NCI-H1092 treated with DMSO at 0.1 percent for 48 hours (cell line): Measurements from ENCODE around the gene MIS18BP1.
"Not testable (repeated sequence)": the region's sequence is repeated elsewhere in the genome, so short reads cannot be mapped to it uniquely, and the experiment has no call there.

Experiments
- DNase-seq: peaks from one replicate; lab custom pipeline; 2025; lab: John Stamatoyannopoulos, UW

Gene MIS18BP1

DNA sequence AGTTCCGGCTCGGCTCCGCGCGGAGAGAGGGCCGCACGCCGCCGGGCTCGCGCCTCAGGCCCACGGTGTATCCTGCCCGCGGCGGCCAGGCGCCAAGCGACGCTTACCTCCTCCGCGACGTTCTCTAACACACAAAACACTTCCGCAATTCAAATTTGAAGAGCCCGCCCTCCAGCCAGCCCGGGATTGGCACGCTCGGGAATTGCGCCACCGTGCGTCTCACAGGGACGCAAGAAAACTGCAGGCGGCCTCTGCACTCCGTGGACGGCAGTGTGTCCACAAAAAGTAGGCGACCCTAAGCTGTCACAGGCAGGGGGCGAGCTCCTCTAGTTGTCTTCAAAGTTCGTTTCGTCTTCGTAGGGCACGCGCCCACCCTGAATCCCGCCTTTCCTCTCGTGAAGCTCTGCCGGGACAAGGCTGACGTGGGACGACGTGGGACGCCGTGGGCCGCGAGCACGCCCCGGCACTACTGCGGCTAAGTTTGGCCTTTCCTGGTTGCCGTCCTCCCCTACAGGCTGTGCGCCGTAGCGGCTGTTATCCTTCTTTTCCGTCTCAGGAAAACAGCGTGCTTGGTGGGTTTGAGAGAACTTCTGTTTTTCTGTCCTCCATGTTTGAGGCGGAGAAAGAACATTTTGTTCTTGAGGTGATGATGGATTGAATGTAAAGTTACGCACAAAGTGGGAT lies at the start of gene MIS18BP1:
TSS of gene MIS18BP1 (minus strand) at position 133 of the 684 bp plus-strand sequence. CDS start 5,916 bp downstream, outside the sequence.
- DNase-seq = peak; percentile 98

DNA sequence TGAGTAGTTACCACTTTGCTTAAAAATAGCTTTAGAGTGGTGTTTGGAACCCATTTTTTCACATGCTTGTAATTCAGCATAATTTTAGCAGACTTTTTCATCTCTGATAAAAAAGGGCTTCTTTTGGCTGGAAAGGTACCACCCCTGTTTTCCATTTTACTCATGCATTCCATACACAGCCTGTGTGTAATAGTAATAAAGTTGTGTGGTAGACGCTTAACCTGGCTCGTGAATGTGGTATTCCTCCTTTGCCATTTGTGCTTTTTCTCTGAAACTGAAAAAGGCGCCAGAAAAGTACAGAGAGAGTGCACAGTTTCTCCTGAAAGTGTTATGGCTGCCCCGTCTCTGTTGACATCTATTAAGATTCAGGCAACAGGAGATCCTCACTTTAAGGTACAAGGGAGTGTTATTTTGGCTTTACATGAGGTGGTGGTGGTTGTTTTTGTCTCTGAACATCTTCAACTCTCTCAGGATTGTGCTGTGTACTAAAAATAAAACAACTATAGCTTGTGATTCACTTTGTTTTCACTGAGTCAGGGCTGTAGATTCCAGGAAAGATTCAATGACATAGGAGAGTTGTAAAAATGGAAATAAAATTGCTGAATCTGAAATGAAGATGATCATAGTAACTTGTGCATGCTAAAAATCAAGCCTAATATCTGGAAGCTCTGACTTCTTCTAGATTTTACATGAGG lies 45.6 kb upstream of the MIS18BP1 start:
- no peak for DNase-seq

DNA sequence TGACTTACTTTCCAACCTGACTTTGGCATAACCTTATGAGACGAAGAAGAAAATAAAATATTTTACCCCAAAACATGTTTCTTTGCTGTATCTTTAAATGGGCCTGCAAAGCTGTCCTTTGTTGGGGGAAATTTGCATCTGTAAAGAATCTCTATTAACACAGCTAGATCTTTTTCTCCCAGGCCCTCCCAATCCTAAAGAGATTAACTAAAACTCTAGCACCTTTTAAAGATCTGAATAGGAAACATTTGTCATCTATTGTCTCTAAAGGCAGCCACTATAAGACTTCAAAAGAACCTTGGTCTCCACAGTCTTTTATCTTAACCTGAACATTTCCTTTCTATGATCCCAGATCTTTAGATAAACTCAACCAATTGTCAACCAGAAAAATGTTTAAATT lies 41.8 kb upstream of the MIS18BP1 start:
- not testable (repeated sequence) for DNase-seq

DNA sequence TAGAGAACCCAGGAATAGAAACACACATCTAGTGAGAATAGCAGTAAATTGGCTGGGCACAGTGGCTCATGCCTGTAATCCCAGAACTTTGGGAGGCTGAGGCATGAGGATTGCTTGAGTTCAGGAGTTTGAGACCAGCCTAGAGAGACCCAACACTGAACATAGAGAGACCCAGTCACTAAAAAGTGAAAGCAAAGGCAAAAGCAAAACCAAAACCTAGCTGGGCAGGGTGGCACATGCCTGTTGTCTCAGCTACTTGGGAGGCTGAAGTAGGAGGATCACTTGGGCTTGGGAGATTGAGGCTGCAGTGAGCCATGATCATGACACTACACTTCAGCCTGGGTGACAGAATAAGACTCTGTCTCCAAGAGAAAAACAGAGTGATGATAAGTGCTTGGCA lies 37.5 kb upstream of the MIS18BP1 start:
- DNase-seq = no peak

DNA sequence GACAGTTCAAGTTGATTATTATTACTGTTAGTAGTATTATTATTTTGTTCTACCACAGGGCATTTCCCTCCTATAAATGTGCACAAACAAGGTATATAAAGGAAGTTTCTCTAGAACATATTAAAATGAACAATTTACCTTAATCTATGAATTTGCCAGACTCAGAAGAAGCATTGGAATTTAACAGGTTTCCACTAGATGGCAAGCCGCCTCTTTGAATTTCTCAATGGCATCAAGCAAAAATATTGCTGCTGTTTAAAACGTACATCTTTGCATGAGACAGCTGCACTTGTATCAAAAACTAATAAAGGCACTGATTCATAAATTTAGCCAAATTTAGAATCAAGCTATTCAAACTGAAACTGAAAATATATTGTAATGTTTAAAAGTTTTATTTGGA lies 34.6 kb upstream of the MIS18BP1 start:
- no peak for DNase-seq

DNA sequence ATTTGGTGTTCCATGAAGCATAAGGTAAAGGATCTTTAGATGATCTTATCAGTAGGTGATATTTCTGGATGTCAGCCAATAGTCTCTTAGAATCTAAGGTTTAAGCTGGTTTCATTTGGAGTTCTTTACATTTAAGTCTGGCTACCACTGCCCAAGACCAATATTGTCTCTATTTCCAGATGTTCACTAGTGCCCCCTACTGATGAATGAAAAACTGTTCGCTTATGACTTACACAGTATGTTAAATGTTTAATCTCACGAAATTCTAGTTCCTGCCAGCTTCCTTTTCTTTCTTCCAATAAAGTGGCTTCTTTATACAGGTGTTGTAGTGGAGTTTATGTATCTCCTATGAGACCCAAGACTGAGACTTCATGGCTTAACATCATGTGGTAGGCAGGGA lies 31.8 kb upstream of the MIS18BP1 start:
- no peak for DNase-seq

DNA sequence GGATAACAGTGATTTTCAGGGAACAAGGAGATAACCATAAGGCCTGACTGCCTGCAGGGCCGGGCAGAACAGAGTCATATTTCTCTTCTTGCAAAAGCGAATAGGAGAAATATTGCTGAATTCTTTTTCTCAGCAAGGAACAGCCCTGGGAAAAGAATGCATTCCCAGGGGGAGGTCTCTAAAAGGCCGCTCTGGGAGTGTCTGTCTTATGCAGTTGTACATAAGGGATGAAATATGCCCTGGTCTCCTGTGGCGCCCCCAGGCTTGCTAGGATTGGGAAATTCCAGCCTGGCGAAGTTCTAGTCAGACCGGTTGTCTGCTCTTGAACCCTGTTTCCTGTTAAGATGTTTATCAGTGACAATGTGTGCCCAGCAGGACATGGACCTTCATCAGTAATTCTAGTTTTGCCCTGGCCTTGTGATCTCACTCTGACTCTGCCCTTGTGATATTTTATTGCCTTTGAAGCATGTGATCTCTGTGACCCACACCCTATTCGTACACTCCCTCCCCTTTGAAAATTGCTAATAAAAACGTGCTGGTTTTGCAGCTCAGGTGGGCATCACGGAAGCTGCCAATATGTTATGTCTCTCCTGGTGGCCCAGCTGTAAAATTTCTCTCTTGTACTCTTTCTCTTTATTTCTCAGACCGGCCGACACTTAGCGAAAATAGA lies 28.9 kb upstream of the MIS18BP1 start:
- DNase-seq = not testable (repeated sequence)

DNA sequence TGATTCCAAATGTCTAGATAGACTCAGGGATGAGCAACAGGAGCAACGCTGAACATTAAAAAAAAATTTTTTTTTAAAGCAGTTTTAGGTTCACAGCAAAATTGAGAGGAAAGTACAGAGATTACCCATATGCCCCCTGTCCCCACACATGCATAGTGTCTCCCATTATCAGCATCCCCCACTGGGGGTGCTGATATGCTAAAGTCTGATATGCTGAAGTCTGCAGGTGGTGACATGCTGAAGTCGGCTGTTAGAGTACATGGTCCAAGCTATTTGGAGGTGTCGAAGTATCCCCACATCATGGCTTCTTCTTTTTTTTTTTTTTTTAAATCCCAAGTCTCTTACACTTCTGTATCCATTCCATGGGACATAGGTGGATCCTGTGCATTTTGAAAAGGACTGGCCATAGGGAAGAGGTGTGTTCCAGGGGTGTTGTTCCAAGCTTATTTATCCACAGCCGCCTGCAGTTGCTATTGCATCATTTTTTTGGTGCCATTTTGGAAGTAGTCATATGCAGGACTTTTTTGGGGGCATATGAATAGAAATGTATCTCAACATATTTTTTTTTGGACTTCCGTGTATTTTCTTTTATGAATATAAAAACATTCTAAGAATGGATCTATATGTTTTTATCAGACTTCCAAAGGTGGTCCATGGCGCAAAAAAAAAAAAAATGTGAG lies 19.0 kb upstream of the MIS18BP1 start:
- DNase-seq = no peak

DNA sequence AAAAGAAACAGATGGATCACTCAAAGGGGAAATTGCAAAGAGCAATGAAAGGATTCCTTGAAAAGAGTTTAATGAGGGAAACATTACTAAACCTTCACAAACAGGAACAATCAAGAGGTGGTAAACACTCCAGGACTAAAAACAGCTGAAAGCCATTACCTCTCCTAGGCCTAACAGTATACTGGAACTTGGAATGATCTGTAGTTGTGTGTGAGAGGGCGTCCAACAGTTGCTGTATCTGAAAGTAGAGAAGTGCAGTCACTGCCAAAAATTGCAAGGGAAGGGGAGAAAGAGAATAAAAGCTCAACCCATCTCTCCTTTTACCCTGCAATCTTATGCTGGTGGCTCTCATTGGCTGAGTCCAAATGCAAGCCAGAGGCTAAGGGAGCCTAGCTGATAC lies 17.0 kb upstream of the MIS18BP1 start:
- no peak for DNase-seq

DNA sequence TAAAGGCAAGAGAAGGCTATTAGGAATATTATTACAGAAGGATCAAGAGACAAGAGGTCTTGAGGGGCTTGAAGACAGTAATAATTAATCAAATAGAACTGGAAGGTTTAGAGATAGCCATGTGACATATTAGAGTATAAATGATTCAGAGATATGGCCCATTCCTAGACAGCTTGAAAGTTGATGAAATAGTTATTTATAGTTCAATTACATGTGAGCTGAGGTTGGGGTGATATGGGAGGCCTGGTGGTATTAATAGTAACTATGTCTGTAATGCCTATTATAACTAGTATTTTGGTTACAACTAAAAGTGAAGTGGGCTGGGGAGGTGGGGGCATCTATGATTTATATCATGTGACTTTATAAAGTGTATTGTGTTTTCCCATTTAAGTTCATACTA lies 14.1 kb upstream of the MIS18BP1 start:
- DNase-seq = no peak

DNA sequence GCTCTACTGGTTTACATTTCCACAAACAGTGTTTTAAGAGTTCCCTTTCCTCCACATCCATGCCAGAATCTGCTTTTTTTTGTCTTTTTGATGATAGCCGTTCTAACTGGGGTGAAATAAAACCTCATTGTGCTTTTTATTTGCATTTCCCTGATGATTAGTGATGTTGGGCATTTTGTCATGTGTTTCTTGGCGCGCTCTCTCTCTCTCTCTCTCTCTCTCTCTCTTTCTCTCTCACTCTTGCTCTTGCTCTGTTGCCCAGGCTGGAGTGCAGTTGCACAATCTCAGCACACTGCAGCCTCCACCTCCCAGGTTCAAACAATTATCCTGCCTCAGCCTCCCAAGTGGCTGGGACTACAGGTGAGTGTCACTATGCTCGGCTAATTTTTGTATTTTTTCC lies 9.6 kb upstream of the MIS18BP1 start:
- no peak for DNase-seq

DNA sequence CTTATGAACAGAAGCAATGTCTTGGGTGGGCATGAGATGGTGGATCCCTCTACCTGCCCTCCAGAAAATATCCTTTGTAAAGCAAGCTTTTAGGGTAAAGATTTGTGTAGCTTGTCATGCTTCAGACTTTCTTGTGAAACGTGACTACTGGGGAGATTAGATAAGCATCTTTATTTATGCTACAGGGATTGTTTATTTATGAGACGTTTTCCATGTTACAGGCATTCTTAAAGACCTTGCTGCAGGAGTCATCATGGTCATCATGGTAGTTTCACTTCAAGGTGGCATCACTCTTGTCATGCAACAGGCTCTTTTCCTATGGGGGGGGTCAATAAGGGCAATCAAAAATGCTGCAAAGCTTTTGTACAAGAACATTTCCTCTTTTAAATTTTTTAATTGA lies 8.2 kb upstream of the MIS18BP1 start:
- no peak for DNase-seq

DNA sequence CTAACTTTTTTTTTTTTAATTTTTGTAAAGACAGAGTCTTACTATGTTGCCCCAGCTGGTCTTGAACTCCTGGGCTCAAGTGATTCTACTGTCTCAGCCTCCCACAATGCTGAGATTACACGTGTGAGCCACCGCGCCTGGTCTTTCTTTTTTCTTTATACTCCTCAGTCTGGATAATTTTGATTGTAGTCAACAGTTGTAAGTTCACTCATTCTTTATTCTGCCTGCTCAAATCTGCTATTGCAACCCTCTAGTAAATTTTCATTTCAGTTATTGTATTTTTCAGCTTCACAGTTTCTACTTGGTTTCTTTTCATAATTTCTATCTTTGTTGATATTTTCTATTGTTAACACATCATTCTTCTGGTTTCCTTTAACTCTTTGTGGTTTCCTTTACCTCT lies 5.8 kb upstream of the MIS18BP1 start:
- DNase-seq = no peak

DNA sequence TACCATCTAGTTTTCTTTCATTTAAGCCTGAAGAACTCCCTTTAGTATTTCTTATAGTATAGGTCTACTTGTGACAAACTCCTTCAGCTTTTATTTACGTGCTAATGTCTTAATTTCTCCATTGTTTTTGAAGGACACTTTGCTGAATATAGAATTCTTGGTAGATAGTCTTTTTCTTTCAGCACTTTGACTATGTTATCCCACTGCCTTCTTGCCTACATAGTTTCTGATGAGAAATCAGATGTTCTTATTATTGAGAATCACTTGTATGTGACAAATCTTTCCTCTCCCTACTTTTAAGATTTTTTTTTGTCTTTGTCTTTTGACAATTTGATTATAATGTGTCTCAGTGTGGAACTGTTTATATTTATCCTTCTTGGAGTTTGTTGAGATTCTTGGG lies 5.1 kb upstream of the MIS18BP1 start:
- DNase-seq = no peak

DNA sequence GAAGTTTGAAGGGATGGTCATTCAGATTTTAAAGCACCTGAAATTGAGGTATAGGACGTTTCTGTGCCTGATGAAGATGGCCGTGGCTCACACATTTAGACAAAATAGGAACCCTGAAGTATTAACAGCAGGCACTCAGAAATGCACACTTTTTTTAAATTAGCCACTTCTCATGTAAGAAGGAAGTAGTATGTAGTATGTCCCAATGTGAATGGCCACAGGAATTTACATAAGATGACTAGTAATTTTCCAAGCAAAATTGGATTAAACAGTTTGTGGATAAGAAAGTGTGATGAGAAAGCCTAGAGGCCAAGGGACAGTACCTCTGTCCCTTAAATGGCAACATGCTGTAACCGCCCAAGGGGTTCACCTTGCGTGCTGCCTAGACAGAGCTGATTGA lies 1.8 kb upstream of the MIS18BP1 start:
- no peak for DNase-seq

DNA sequence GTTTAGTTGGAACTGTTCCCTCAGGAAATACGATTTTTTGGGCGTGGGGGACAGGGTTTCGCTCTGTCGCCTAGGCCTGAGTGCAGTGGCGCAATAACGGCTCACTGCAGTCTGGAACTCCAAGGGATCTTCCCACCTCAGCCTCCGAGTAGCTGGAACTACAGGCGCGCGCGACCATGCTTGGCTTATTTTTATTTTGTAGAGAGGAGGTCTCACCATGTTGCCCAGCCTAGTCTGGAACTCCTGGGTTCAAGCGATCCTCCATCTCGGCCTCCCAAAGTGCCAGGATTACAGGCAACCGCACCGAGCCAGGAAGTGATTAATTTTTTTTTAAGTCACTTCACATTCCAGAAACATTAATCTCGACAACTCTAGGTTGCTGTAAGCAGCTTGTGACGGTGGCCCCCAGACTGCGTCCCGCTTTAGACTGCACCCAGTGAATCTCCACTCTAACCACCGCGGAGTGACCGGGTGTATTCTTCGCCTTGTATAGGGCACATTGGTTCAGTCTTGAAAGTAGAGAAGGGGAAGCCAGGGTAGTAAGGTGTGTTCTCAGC lies 830 bp upstream of the MIS18BP1 start:
- DNase-seq = no peak

DNA sequence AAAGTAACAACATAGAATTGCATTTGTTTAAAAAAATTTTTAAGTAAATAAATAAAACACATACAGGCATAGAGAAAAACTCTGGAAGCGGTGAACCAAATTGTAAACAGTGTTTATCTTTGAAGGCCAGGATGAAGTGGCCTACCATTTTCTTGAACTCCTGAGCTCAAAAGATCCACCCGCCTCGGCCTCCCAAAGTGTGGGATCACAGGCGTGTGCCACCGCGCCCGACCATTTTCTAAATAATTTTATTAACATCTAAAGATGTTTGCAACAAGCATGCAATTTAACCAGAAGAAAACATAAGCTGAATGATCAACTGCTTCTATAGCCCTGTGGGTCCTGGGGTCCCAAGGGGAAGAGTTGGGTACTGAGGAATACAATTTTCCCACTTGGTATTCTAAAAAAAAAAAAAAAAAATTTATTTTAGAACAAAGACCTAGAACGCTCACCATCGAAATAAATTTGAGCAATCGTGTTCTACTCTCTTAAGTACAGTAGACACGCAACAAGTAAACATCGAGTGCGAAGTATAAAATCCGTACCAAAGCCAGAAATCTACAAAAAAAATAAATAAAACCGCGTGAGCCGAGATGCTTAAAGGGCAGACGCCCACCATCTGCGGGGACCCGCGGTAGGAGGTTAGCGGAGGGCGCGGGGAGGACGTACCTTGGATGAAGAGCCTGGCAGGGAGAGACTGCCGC lies 484 bp downstream of the MIS18BP1 start:
- peak; percentile 61 for DNase-seq

DNA sequence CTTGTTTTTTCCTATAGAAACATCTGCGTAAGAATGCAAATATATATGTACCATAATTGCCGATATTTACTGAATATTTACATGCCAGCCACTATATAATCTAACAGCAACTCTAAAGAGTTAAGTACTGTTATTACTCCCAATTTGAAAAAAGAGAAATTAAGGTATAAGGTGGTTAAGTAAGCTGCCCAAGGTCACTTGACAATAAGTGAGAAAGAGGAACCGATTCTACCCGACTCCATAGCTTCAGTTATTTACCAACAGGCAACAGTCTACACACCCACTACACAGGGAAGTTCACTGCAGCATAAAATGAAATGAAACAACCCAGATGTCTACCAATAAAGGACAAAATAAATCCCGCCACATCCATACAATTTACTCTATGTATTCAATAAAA lies 1.1 kb downstream of the MIS18BP1 start:
- peak; percentile 56 for DNase-seq

DNA sequence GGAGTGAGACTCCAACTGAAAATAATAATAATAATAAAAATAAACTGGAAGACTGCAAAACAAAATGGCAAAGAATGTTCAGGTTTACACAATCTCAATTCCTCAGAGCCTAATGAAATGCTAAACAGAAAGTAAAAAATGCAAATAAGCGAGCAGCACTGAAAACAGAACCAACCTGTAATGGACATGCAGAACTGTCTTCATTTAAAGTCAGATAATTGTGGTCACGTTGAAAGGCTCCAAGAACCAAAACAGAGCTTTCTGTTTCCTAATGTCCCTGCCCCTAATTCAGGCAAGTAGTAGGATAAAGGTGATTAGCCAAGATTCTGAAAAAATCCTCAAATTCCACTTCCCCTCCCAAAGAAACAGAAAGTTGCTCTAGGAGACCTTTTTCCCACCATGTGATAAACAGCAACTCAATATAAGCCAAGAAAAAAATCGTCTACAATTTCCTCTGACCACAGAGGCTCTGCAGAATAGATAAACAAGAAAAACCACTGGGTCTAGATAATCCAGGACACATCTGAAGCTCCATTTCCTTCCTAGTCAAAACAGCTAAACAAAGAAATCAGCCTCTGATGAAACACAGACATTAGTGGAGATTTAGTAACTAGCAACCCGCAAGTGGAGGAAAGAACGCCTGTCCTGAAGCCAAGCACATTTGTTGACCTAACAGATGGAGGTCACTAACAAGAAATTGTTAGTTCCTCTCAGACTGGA lies 3.0 kb downstream of the MIS18BP1 start:
- no peak for DNase-seq

DNA sequence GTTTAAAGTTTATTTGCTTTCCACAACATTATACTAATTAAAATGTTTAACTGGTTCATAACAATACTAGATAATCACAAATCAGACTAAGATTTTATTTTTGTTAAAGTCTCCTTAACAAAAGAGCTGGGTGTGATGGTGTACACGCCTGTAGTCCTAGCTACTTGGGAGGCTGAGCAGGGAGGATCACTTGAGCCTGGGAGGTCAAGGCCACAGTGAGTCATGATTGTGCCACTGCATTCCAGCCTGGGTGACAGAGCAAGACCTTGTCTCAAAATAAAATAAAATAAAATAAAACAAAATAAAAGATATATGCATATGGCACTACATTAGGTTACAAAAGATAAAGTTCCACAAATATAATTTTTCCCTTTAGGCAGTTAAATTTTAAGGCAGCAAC lies 5.6 kb downstream of the MIS18BP1 start:
- no peak for DNase-seq

DNA sequence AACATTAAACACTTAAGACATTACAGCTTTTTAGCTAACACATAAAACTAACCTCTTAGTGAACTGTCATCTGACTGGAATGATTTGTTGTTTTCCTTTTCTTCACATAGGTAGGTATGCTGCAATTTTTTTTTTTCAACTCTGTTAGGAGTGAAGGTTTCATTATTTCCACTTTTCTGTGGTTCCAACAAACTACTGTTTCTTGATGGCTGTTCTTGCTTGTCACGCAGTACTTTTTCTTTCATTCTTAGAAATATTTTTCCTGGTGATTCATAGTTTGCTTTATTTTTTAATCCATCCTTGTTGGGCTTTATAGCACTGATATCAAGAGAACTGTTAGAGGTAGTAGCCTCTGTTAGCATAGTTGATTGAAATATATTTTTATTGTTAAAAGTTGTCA lies 6.3 kb downstream of the MIS18BP1 start:
- DNase-seq = no peak
